Neuron (in vitro differentiated cells): ENCODE measurements around the gene S100A4.
"Not testable (repeated sequence)": the region's sequence is repeated elsewhere in the genome, so short reads cannot be mapped to it uniquely, and the experiment has no call there.

Experiments
- H2AFZ ChIP-seq: one replicate; pipeline ENCODE4 v1.6.1; 2013; ENCODE audit warnings: low read depth, mild to moderate bottlenecking, inconsistent platforms, low read length, moderate library complexity
- H3K27me3 ChIP-seq: one replicate; pipeline ENCODE4 v1.6.1; 2013; ENCODE audit warnings: low read length; ENCODE audit not compliant: insufficient read depth
- H3K36me3 ChIP-seq: one replicate; pipeline ENCODE4 v1.6.1; 2013; ENCODE audit warnings: low read length; ENCODE audit not compliant: insufficient read depth
- H3K4me1 ChIP-seq: one replicate; pipeline ENCODE4 v1.6.1; 2013; ENCODE audit warnings: low read length; ENCODE audit not compliant: insufficient read depth
- H3K4me3 ChIP-seq: 2 replicates; pipeline ENCODE4 v1.5.1; 2013; ENCODE audit warnings: mild to moderate bottlenecking, low read length, moderate library complexity
- H3K9me3 ChIP-seq: one replicate; pipeline ENCODE4 v1.6.1; 2013; ENCODE audit warnings: low read length

The S100A4 gene

GRCh38 chr1:153545067-153546055, at the start of gene S100A4:
TSS of gene S100A4 (minus strand) at chr1:153545806. CDS start at chr1:153544794, 1,012 bp downstream.
- Histone ChIP-seq H3K9me3 (no peaks in the 10 kb centered on the region), H3K4me1 (peaks cover 12% of the 10 kb centered on the region), H3K27me3 (peaks cover 11% of the 10 kb centered on the region), H3K4me3 (no peak within 1 kb of the TSS), H2AFZ (peak within 1 kb of the TSS; percentile 30), H3K36me3 (no peaks in the 10 kb centered on the region)

GRCh38 chr1:153592748-153593147, 47.1 kb upstream of the S100A4 start:
- no peaks in the 10 kb centered on the region for H3K36me3 ChIP-seq
- no peaks in the 10 kb centered on the region for H3K27me3 ChIP-seq
- no peak overlapping the region for H3K4me3 ChIP-seq
- no peak overlapping the region for H2AFZ ChIP-seq
- peaks cover 17% of the 10 kb centered on the region for H3K4me1 ChIP-seq
- no peaks in the 10 kb centered on the region for H3K9me3 ChIP-seq

GRCh38 chr1:153588482-153588881, 42.9 kb upstream of the S100A4 start:
- Histone ChIP-seq H3K4me3 (no peak overlapping the region), H3K4me1 (peaks cover 29% of the 10 kb centered on the region), H3K36me3 (no peaks in the 10 kb centered on the region), H3K27me3 (no peaks in the 10 kb centered on the region), H2AFZ (no peak overlapping the region), H3K9me3 (no peaks in the 10 kb centered on the region)

GRCh38 chr1:153588033-153588432, 42.4 kb upstream of the S100A4 start:
- not testable (repeated sequence) for H2AFZ ChIP-seq, H3K9me3 ChIP-seq, H3K4me3 ChIP-seq, H3K36me3 ChIP-seq, H3K27me3 ChIP-seq
- peaks cover 25% of the 10 kb centered on the region for H3K4me1 ChIP-seq

- Histone ChIP-seq H3K4me1 (peaks cover 17% of the 10 kb centered on the region), H3K36me3 (no peaks in the 10 kb centered on the region)
Observed at GRCh38 chr1:153587314-153587713, 41.7 kb upstream of the S100A4 start.

GRCh38 chr1:153586347-153586746, 40.7 kb upstream of the S100A4 start:
- Histone ChIP-seq H3K36me3 (no peaks in the 10 kb centered on the region), H3K27me3 (no peaks in the 10 kb centered on the region)

More at GRCh38 chr1:153587314-153587713, 41.7 kb upstream of the S100A4 start:
- Histone ChIP-seq H3K9me3 (no peaks in the 10 kb centered on the region), H3K27me3 (no peaks in the 10 kb centered on the region), H3K4me3 (no peak overlapping the region), H2AFZ (no peak overlapping the region)

GRCh38 chr1:153585006-153585405, 39.4 kb upstream of the S100A4 start:
- H3K27me3 ChIP-seq, result no peaks in the 10 kb centered on the region
- no peak overlapping the region for H3K4me3 ChIP-seq
- H3K4me1 ChIP-seq, result peaks cover 13% of the 10 kb centered on the region
- H3K9me3 ChIP-seq, result no peaks in the 10 kb centered on the region
- no peaks in the 10 kb centered on the region for H3K36me3 ChIP-seq
- no peak overlapping the region for H2AFZ ChIP-seq

More at GRCh38 chr1:153586347-153586746, 40.7 kb upstream of the S100A4 start:
- Histone ChIP-seq H3K4me1 (peaks cover 13% of the 10 kb centered on the region), H2AFZ (peak overlapping the region; percentile 15), H3K9me3 (no peaks in the 10 kb centered on the region), H3K4me3 (no peak overlapping the region)

GRCh38 chr1:153583976-153584375, 38.4 kb upstream of the S100A4 start:
- H3K9me3 ChIP-seq, result no peaks in the 10 kb centered on the region
- no peaks in the 10 kb centered on the region for H3K27me3 ChIP-seq
- H3K4me1 ChIP-seq, result peaks cover 16% of the 10 kb centered on the region
- no peaks in the 10 kb centered on the region for H3K36me3 ChIP-seq
- no peak overlapping the region for H3K4me3 ChIP-seq
- H2AFZ ChIP-seq, result no peak overlapping the region

DNA sequence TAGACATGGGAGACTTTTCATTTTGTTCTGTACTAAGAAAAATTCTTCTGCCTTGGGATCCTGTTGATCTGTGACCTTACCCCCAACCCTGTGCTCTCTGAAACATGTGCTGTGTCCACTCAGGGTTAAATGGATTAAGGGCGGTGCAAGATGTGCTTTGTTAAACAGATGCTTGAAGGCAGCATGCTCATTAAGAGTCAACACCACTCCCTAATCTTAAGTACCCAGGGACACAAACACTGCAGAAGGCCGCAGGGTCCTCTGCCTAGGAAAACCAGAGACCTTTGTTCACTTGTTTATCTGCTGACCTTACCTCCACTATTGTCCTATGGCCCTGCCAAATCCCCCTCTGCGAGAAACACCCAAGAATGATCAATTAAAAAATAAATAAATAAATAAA, 37.9 kb upstream of the S100A4 start:
- H3K9me3 ChIP-seq, H3K4me3 ChIP-seq, H3K27me3 ChIP-seq, H3K36me3 ChIP-seq, H2AFZ ChIP-seq: not testable (repeated sequence)
- peaks cover 20% of the 10 kb centered on the region for H3K4me1 ChIP-seq

DNA sequence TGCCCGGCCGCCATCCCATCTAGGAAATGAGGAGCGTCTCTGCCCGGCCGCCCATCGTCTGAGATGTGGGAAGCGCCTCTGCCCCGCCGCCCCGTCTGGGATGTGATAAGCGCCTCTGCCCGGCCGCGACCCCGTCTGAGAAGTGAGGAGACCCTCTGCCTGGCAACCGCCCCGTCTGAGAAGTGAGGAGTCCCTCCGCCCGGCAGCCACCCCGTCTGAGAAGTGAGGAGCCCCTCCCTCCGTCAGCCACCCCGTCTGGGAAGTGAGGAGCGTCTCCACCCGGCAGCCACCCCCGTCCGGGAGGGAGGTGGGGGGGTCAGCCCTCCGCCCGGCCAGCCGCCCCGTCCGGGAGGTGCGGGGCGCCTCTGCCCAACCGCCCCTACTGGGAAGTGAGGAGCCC, 37.2 kb upstream of the S100A4 start:
- H2AFZ ChIP-seq, H3K36me3 ChIP-seq: not testable (repeated sequence)

GRCh38 chr1:153578936-153579335, 33.3 kb upstream of the S100A4 start:
- H3K9me3 ChIP-seq, result no peaks in the 10 kb centered on the region
- H2AFZ ChIP-seq, result no peak overlapping the region
- peaks cover 19% of the 10 kb centered on the region for H3K4me1 ChIP-seq
- H3K4me3 ChIP-seq, result no peak overlapping the region
- H3K27me3 ChIP-seq, result no peaks in the 10 kb centered on the region
- H3K36me3 ChIP-seq, result no peaks in the 10 kb centered on the region

More for the DNA sequence above, 37.2 kb upstream of the S100A4 start:
- H3K9me3 ChIP-seq, H3K27me3 ChIP-seq, H3K4me3 ChIP-seq: not testable (repeated sequence)
- H3K4me1 ChIP-seq, result peaks cover 27% of the 10 kb centered on the region

DNA sequence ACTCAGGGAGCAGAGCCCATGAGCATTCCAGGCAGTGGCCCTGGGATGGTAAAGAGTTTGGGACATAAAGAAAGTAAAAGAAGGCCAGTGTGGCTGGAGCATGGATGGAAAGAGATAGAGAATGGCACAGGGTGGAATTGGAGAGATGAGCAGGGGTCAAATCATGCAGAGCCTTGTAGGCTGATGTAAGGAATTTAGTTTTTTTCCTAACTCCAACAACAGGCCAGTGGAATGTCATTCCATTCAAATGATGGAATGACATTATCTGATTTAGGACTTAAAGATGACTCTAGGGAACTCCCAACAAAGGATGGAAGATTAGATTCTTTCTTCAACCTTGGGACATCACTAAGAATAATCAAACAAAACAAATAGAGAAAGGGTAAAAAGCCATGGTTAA, 32.9 kb upstream of the S100A4 start:
- H3K4me1 ChIP-seq, result peaks cover 17% of the 10 kb centered on the region
- H3K36me3 ChIP-seq, result no peaks in the 10 kb centered on the region
- no peak overlapping the region for H2AFZ ChIP-seq
- H3K4me3 ChIP-seq, result no peak overlapping the region
- H3K9me3 ChIP-seq, result no peaks in the 10 kb centered on the region
- H3K27me3 ChIP-seq, result no peaks in the 10 kb centered on the region

DNA sequence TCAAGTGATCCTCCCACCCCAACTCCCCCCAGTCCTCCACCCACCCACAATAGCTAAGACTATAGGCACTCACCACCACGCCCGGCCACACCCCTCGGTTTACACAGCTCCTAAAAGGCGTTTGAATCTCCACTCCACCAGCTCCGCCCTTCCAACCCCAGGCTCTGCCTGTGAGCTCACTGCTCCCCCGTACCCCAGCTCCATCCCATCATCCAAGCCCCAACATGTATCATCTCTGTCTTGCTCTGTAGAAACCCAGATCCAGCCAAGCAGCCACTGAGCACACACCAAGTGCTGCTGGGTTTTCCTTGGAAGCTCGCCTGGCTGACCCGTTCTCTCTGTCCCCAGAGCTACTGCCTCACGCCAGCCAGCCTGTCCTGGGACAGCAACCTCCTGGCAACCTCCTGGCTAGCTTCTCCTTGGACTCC, 32.0 kb upstream of the S100A4 start:
- Histone ChIP-seq H3K4me1 (peaks cover 20% of the 10 kb centered on the region), H3K4me3 (no peak overlapping the region), H3K9me3 (no peaks in the 10 kb centered on the region), H2AFZ (no peak overlapping the region), H3K27me3 (no peaks in the 10 kb centered on the region), H3K36me3 (no peaks in the 10 kb centered on the region)
